Panc1 (cell line): ENCODE data around the gene ZC3H7A. TPM values are rescaled to one million over a fixed set of nuclear protein-coding genes. Genes with fewer than 3 reads are reported as not detected.
A peak's percentile ranks its signal among the peaks of the same experiment; 100 is the strongest.

Experiments
- ATAC-seq: fragments of 200-7000 bp; cut with Tn5 transposase; 2 replicates; pipeline ENCODE4 v1.9.1; 2020; ENCODE audit warnings: mild to moderate bottlenecking, moderate library complexity
- BruUV-seq: library from RNA; stranded (reverse); fragments of 400-500 nt; replicated peaks from 2 replicates; lab custom pipeline; 2021; lab: Mats Ljungman, UMichigan
- CTCF ChIA-PET: fragments of 300-600 bp; sonication (Branson Sonifier 250); formaldehyde crosslinking; loops from one replicate; lab custom pipeline; 2022; ENCODE audit warnings: antibody characterized with exemption; lab: Charles Lee
- POLR2A ChIA-PET: fragments of 300-600 bp; sonication (Branson Sonifier 250); formaldehyde crosslinking; loops from one replicate; lab custom pipeline; 2022; ENCODE audit warnings: antibody characterized with exemption; lab: Charles Lee
- DNase-seq: peaks from one replicate; pipeline ENCODE4 v3.0.0-alpha.2; 2010; ENCODE audit warnings: low read depth, low spot score
- H3K27ac ChIP-seq: 2 replicates; pipeline ENCODE4 v1.5.1; 2011; ENCODE audit warnings: mild to moderate bottlenecking, low read length, inconsistent platforms
- H3K27me3 ChIP-seq: fragments of 200-500 bp; sonication (Bioruptor generic); 2 replicates; pipeline ENCODE4 v1.6.0; 2014; ENCODE audit warnings: low read length, inconsistent platforms; ENCODE audit not compliant: control insufficient read depth, insufficient read depth
- H3K36me3 ChIP-seq: fragments of 200-500 bp; sonication (Bioruptor generic); 2 replicates; pipeline ENCODE4 v1.5.1; 2014; ENCODE audit warnings: inconsistent platforms, mild to moderate bottlenecking, low read length, moderate library complexity; ENCODE audit not compliant: control insufficient read depth, insufficient read depth
- H3K4me1 ChIP-seq: 2 replicates; pipeline ENCODE4 v1.5.1; 2011; ENCODE audit warnings: inconsistent platforms, mild to moderate bottlenecking, low read length, moderate library complexity; ENCODE audit not compliant: control insufficient read depth, insufficient read depth
- H3K4me3 ChIP-seq, 2 experiments: 2 replicates each; pipeline ENCODE4 v1.5.1; 2011 to 2012; ENCODE audit warnings: low read depth in 2 of 2, low read length in 2 of 2, mild to moderate bottlenecking in 2 of 2, inconsistent platforms in 1 of 2, moderate library complexity in 1 of 2
- H3K9me3 ChIP-seq: fragments of 200-500 bp; sonication (Bioruptor generic); 2 replicates; pipeline ENCODE4 v1.5.1; 2014; ENCODE audit warnings: low read depth, mild to moderate bottlenecking, inconsistent platforms, low read length, moderate library complexity; ENCODE audit not compliant: control insufficient read depth, insufficient read depth
- CTCF ChIP-seq: fragments of 450-650 bp; IDR thresholded peaks from 2 replicates; pipeline ENCODE4 v1.5.1; 2017; ENCODE audit warnings: mild to moderate bottlenecking
- POLR2AphosphoS5 ChIP-seq: IDR thresholded peaks from 2 replicates; pipeline ENCODE4 v1.6.1; 2012; ENCODE audit warnings: mild to moderate bottlenecking, low read depth, low read length, moderate library complexity
- SIN3A ChIP-seq: IDR thresholded peaks from 2 replicates; pipeline ENCODE4 v1.6.1; 2012; ENCODE audit warnings: low read depth, mild to moderate bottlenecking, low read length, moderate library complexity, borderline replicate concordance; ENCODE audit not compliant: insufficient read depth
- TCF7L2 ChIP-seq: IDR thresholded peaks from 2 replicates; pipeline ENCODE4 v1.6.1; 2011; ENCODE audit warnings: mild to moderate bottlenecking, low read depth, low read length, inconsistent platforms
- in situ Hi-C: cut with HindIII; loops from 2 replicates; pipeline ENCODE4 v1.10.0; 2016; ENCODE audit warnings: low sequenced_read_pairs, low pct_unique_long_range_greater_than_20kb
- intact Hi-C: fragments of 100-400 bp; cut with micrococcal nuclease; formaldehyde crosslinking; loops from one replicate; pipeline ENCODE4 v1.10.0; 2022; ENCODE audit not compliant: unreplicated experiment
- total RNA-seq: library from RNA; stranded (reverse); gene quantifications from one replicate; pipeline ENCODE4 v1.2.1, GENCODE V29; 2021; ENCODE audit not compliant: unreplicated experiment
- TF ChIP-seq, protein P1 (sequence below), 2 experiments: IDR thresholded peaks; 2 replicates each; pipeline ENCODE4 v1.6.1; 2011 to 2012; ENCODE audit warnings: low read depth in 2 of 2, control low read depth in 1 of 2, low read length in 1 of 2, mild to moderate bottlenecking in 1 of 2, moderate library complexity in 1 of 2; ENCODE audit not compliant: insufficient read depth in 1 of 2

ZC3H7A gene
- total RNA-seq, 1 experiment from 2014 or later, result 52.3 TPM

DNA sequence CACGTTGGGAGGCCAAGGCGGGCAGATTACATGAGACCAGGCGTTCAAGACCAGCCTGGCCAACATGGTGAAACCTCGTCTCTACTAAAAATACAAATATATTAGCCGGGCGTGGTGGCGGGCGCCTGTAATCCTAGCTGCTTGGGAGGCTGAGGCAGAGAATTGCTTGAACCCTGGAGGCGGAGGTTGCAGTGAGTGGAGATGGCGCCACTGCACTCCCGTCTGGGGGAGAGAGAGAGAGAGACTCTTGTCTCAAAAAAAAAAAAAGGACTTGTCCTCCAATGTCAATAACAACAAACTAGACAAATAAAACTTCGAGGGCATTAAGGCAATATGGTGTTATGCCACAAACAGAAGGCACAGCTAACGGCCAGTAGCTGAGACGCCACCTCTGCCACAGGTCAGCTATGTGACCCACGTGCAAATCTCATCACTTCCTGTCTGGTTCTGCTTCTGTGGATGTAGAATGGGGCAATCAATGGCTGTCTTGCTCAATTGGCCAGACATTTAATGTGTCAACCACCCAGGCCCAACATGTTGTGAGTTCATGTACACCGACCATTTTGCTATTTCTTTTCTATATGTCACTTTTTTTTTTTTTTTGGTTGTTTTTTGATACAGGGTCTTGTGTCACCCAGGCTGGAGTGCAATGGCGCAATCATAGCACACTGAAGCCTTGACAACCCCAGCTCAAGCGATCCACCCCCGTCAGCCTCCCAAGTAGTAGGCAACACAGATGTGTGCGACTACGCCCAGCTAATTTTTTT lies 53.6 kb downstream of the ZC3H7A start:
- intact Hi-C loops (no loop called here), in situ Hi-C loops (no loop called here)
- TF ChIP-seq TCF7L2 (no peak), SIN3A (no peak), CTCF (no peak), POLR2AphosphoS5 (no peak)
- TF ChIP-seq, protein P1, sequence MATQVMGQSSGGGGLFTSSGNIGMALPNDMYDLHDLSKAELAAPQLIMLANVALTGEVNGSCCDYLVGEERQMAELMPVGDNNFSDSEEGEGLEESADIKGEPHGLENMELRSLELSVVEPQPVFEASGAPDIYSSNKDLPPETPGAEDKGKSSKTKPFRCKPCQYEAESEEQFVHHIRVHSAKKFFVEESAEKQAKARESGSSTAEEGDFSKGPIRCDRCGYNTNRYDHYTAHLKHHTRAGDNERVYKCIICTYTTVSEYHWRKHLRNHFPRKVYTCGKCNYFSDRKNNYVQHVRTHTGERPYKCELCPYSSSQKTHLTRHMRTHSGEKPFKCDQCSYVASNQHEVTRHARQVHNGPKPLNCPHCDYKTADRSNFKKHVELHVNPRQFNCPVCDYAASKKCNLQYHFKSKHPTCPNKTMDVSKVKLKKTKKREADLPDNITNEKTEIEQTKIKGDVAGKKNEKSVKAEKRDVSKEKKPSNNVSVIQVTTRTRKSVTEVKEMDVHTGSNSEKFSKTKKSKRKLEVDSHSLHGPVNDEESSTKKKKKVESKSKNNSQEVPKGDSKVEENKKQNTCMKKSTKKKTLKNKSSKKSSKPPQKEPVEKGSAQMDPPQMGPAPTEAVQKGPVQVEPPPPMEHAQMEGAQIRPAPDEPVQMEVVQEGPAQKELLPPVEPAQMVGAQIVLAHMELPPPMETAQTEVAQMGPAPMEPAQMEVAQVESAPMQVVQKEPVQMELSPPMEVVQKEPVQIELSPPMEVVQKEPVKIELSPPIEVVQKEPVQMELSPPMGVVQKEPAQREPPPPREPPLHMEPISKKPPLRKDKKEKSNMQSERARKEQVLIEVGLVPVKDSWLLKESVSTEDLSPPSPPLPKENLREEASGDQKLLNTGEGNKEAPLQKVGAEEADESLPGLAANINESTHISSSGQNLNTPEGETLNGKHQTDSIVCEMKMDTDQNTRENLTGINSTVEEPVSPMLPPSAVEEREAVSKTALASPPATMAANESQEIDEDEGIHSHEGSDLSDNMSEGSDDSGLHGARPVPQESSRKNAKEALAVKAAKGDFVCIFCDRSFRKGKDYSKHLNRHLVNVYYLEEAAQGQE (IDR thresholded peaks at IDR 0.05; ENCODE audit: insufficient read depth in 1 of 2, low read depth in 2 of 2, low read length in 1 of 2), result no peak
- Histone ChIP-seq H3K4me1 (peaks cover 18% of the 10 kb centered on the region), H3K27me3 (no peaks in the 10 kb centered on the region), H3K9me3 (no peaks in the 10 kb centered on the region), H3K4me3 (peak overlapping the region; percentile 73), H3K27ac (peak overlapping the region; percentile 93), H3K36me3 (no peaks in the 10 kb centered on the region)
- BruUV-seq, result TSS peak; percentile 94
- ChIA-PET POLR2A (interaction anchor here (0.7 to 1.0 kb wide), 5 partner anchors 49 to 384 kb away, joined by 3 to 10 read pairs (median 7); no protein-coding TSS in a partner anchor), CTCF (interaction anchor here (0.6 to 0.7 kb wide), 3 partner anchors 53 to 391 kb away, joined by 3 to 7 read pairs (median 5); partner anchors contain the start of gene ZC3H7A)
- ATAC-seq (no peak), DNase-seq (peak; percentile 32)

GRCh38 chr16:11742536-11743307 lies 54.3 kb downstream of the ZC3H7A start, which contains the start of gene TXNDC11:
TXNDC11 (minus strand) TSS chr16:11742857; CDS start chr16:11742730, 127 bp downstream.
- intact Hi-C loops (no loop called here), in situ Hi-C loops (no loop called here)
- no TSS peak for BruUV-seq
- Histone ChIP-seq H3K9me3 (no peaks in the 10 kb centered on the region), H3K4me3 (peak within 1 kb of the TSS; percentile 73 to 78), H3K27me3 (no peaks in the 10 kb centered on the region), H3K27ac (peak within 1 kb of the TSS; percentile 93), H3K36me3 (peaks cover 5% of the 10 kb centered on the region; the same call in 1 of the 2 replicates), H3K4me1 (peaks cover 18% of the 10 kb centered on the region)
- CTCF ChIA-PET, result interaction anchor here (0.6 to 0.7 kb wide), 2 partner anchors 337 to 391 kb away, joined by 3 to 5 read pairs; no protein-coding TSS in a partner anchor
- ATAC-seq, result peak; percentile 97
- POLR2A ChIA-PET, result interaction anchor here (0.7 to 1.0 kb wide), 5 partner anchors 47 to 335 kb away, joined by 3 to 10 read pairs (median 7); no protein-coding TSS in a partner anchor
- TF ChIP-seq SIN3A (peak; percentile 88; the same call in 1 of the 2 replicates), TCF7L2 (0 out of 2 replicates have a peak, but pooled peaks have one; percentile 26), POLR2AphosphoS5 (peak; percentile 50; the same call in 1 of the 2 replicates), CTCF (no peak)
- TF ChIP-seq, protein P1 (IDR thresholded peaks at IDR 0.05; ENCODE audit: insufficient read depth in 1 of 2, low read depth in 2 of 2, low read length in 1 of 2), result 0 out of 4 replicates have a peak, but pooled peaks of 1 of the 2 experiments have one; percentile 7
- DNase-seq, result peak; percentile 86
